Aorta (tissue), 5 donors: ENCODE results near the gene POC5. TPM values are rescaled to one million over a fixed set of nuclear protein-coding genes. Genes with fewer than 3 reads are reported as not detected.

Experiments used
- ATAC-seq: fragments of 200-7000 bp; cut with Tn5 transposase; one replicate; pipeline ENCODE4 v1.9.1; 2022; ENCODE audit warnings: moderate library complexity; ENCODE audit not compliant: low FRiP score
- DNase-seq, 2 donors: peaks; one replicate each; pipeline ENCODE4 v3.0.0-alpha.2; 2020
- H3K27ac ChIP-seq, 2 donors: one replicate each; pipeline ENCODE4 v1.5.1; 2013; ENCODE audit warnings: low read length in 2 of 2, mild to moderate bottlenecking in 2 of 2, moderate library complexity in 2 of 2, control low read depth in 1 of 2, inconsistent platforms in 1 of 2, low read depth in 1 of 2
- H3K27me3 ChIP-seq, 2 donors: one replicate each; pipeline ENCODE4 v1.6.1; 2013; ENCODE audit warnings: control low read depth in 1 of 2, low read length in 1 of 2, mild to moderate bottlenecking in 1 of 2, moderate library complexity in 1 of 2; ENCODE audit not compliant: insufficient read depth in 2 of 2, control insufficient read depth in 1 of 2
- H3K36me3 ChIP-seq, 2 donors: one replicate each; pipeline ENCODE4 v1.6.1; 2013; ENCODE audit warnings: control low read depth in 1 of 2, low read length in 1 of 2, mild to moderate bottlenecking in 1 of 2; ENCODE audit not compliant: insufficient read depth in 2 of 2, control insufficient read depth in 1 of 2
- H3K4me1 ChIP-seq, 2 donors: one replicate each; pipeline ENCODE4 v1.6.1; 2013; ENCODE audit warnings: low read length in 2 of 2, control low read depth in 1 of 2, mild to moderate bottlenecking in 1 of 2, moderate library complexity in 1 of 2; ENCODE audit not compliant: insufficient read depth in 2 of 2, control insufficient read depth in 1 of 2
- H3K4me3 ChIP-seq, 2 donors: one replicate each; pipeline ENCODE4 v1.5.1; 2013; ENCODE audit warnings: low read length in 2 of 2, control low read depth in 1 of 2, mild to moderate bottlenecking in 1 of 2
- H3K9me3 ChIP-seq: one replicate; pipeline ENCODE4 v1.6.1; 2013; ENCODE audit warnings: mild to moderate bottlenecking, low read length; ENCODE audit not compliant: control insufficient read depth
- WGBS, 2 donors: extraction: QIAGEN DNeasy Blood & Tissue Kit; methylation state at CpG; one replicate each; pipeline ENCODE4 v1.1.7; 2013; 5-methylcytosine and 5-hydroxymethylcytosine counted together
- intact Hi-C, 2 donors: fragments of 100-400 bp; cut with DNase I; formaldehyde crosslinking; loops; one replicate each; pipeline versions ENCODE4 v1.14.2 to v1.15.0; 2022
- polyA plus RNA-seq, 2 donors: library from polyadenylated mRNA; stranded (reverse); fragments of 200-250 nt; gene quantifications; one replicate each; pipeline ENCODE4 v1.2.3, GENCODE V29; 2013
- total RNA-seq, 2 donors: library from RNA; stranded (reverse); fragmentation: NEBNext Ultra II Directional; extraction: Animal tissue kit (Norgen Biotek cat#: 25700); gene quantifications; one replicate each; pipeline ENCODE4 v1.2.1, GENCODE V29; 2021
- donor health status: healthy with polysubstance abuse.
- donor health status: Bipolar disorder and iron deficiency.
- donor health status: DM: no; HTN: no; CAD: no.
- donor health status: DM: no; HTN: no; CAD: no.
- donor health status: DM: yes; HTN: yes; CAD: no.

Gene POC5
- total and polyA plus RNA-seq, 4 donors: 6.1 to 11.8 (median 8.0) TPM

GRCh38 chr5:75640395-75640794, 76.8 kb downstream of the POC5 start:
- Histone ChIP-seq H3K27ac (no peak overlapping the region), H3K27me3 (no peaks in the 10 kb centered on the region), H3K9me3 (no peaks in the 10 kb centered on the region), H3K4me3 (no peak overlapping the region), H3K36me3 (no peaks in the 10 kb centered on the region), H3K4me1 (no peaks in the 10 kb centered on the region)
- DNase-seq (no peak), ATAC-seq (no peak)
- intact Hi-C loops: no loop called here

- Histone ChIP-seq H3K9me3 (no peaks in the 10 kb centered on the region), H3K36me3 (no peaks in the 10 kb centered on the region), H3K4me1 (no peaks in the 10 kb centered on the region), H3K4me3 (no peak overlapping the region), H3K27me3 (no peaks in the 10 kb centered on the region), H3K27ac (no peak overlapping the region)
- 50 to 64% methylated on average over 3 of the region's 3 CpGs for WGBS, 2 donors
- ATAC-seq: no peak
- intact Hi-C loops: no loop called here
- DNase-seq: no peak
These were observed 77.5 kb downstream of the POC5 start for GRCh38 chr5:75639535-75640311.

GRCh38 chr5:75637949-75638348, 79.3 kb downstream of the POC5 start:
- WGBS, 2 donors: 27 to 69% methylated on average over 1 of the region's 1 CpG
- H3K27me3 ChIP-seq: no peaks in the 10 kb centered on the region
- H3K4me3 ChIP-seq: no peak overlapping the region
- ATAC-seq (no peak), DNase-seq (no peak)
- intact Hi-C loops: no loop called here
- H3K36me3 ChIP-seq: peaks cover 0 to 2% of the 10 kb centered on the region in 2 donors
- no peaks in the 10 kb centered on the region for H3K4me1 ChIP-seq
- H3K27ac ChIP-seq: no peak overlapping the region
- H3K9me3 ChIP-seq: no peaks in the 10 kb centered on the region

GRCh38 chr5:75632321-75632720, 84.9 kb downstream of the POC5 start:
- ATAC-seq: no peak
- no peak for DNase-seq

GRCh38 chr5:75630875-75631274, 86.4 kb downstream of the POC5 start:
- H3K4me3 ChIP-seq: no peak overlapping the region
- WGBS, 2 donors: 95 to 97% methylated on average over 2 of the region's 2 CpGs
- DNase-seq (no peak), ATAC-seq (no peak)
- no peaks in the 10 kb centered on the region for H3K4me1 ChIP-seq
- intact Hi-C loops: no loop called here
- peaks cover 0 to 3% of the 10 kb centered on the region in 2 donors for H3K36me3 ChIP-seq
- H3K9me3 ChIP-seq: peaks cover 1% of the 10 kb centered on the region
- no peak overlapping the region for H3K27ac ChIP-seq
- H3K27me3 ChIP-seq: no peaks in the 10 kb centered on the region

More at GRCh38 chr5:75632321-75632720, 84.9 kb downstream of the POC5 start:
- Histone ChIP-seq H3K27ac (no peak overlapping the region), H3K4me1 (no peaks in the 10 kb centered on the region), H3K4me3 (no peak overlapping the region), H3K9me3 (peaks cover 1% of the 10 kb centered on the region), H3K27me3 (no peaks in the 10 kb centered on the region), H3K36me3 (peaks cover 0 to 2% of the 10 kb centered on the region in 2 donors)
- WGBS, 2 donors: 93 to 99% methylated on average over 1 of the region's 1 CpG
- intact Hi-C loops: no loop called here

- H3K9me3 ChIP-seq: peaks cover 1% of the 10 kb centered on the region
These were observed 89.4 kb downstream of the POC5 start for GRCh38 chr5:75627801-75628200.

GRCh38 chr5:75626959-75627358, 90.3 kb downstream of the POC5 start:
- no peak overlapping the region for H3K27ac ChIP-seq
- H3K27me3 ChIP-seq: no peaks in the 10 kb centered on the region
- ATAC-seq: no peak
- H3K4me3 ChIP-seq: no peak overlapping the region
- peaks cover 0 to 5% of the 10 kb centered on the region in 2 donors for H3K36me3 ChIP-seq
- intact Hi-C loops: no loop called here
- no peak for DNase-seq
- no peaks in the 10 kb centered on the region for H3K4me1 ChIP-seq
- H3K9me3 ChIP-seq: peaks cover 1% of the 10 kb centered on the region

More at GRCh38 chr5:75627801-75628200, 89.4 kb downstream of the POC5 start:
- intact Hi-C loops: no loop called here
- Histone ChIP-seq H3K27ac (no peak overlapping the region), H3K4me1 (no peaks in the 10 kb centered on the region), H3K4me3 (no peak overlapping the region), H3K36me3 (peaks cover 0 to 5% of the 10 kb centered on the region in 2 donors), H3K27me3 (no peaks in the 10 kb centered on the region)
- DNase-seq: no peak
- ATAC-seq: no peak
- 95 to 100% methylated on average over 1 of the region's 1 CpG for WGBS, 2 donors

Other genes with a start within 250 kb of the POC5 start
- gene CERT1, start 205.8 kb downstream of the POC5 start, total RNA-seq: 10 to 100 TPM; 33.2 to 41.7 TPM
- 10 to 100 TPM; 14.5 to 16.0 TPM for gene CERT1, start 205.8 kb downstream of the POC5 start, polyA plus RNA-seq
- gene POLK, start 205.5 kb downstream of the POC5 start, total RNA-seq: 10 to 100 TPM; 45.1 to 58.4 TPM
- 1 to 10 TPM; 8.1 to 9.3 TPM for gene POLK, start 205.5 kb downstream of the POC5 start, polyA plus RNA-seq
- gene ANKDD1B, start 106.0 kb downstream of the POC5 start, total RNA-seq: 1 to 10 TPM in 1 of 2 donors, under 1 TPM in 1; 0.88 to 2.1 TPM
- under 1 TPM in 1 of 2 donors, not detected in 1; 0.61 TPM for gene ANKDD1B, start 106.0 kb downstream of the POC5 start, polyA plus RNA-seq